H1 (cell line): ENCODE results near the gene CACNA1C. TPM values are rescaled to one million over a fixed set of nuclear protein-coding genes. Genes with fewer than 3 reads are reported as not detected.

ENCODE experiments used
- CTCF ChIA-PET: fragments of 300-600 bp; sonication (Branson Sonifier 250); formaldehyde crosslinking; loops from one replicate; lab custom pipeline; 2021; ENCODE audit not compliant: partially characterized antibody; lab: Charles Lee
- POLR2A ChIA-PET: fragments of 300-600 bp; sonication (Branson Sonifier 250); formaldehyde crosslinking; loops from one replicate; lab custom pipeline; 2021; ENCODE audit warnings: inconsistent platforms; ENCODE audit not compliant: partially characterized antibody; lab: Charles Lee
- DNase-seq, 2 experiments: peaks; one replicate each; pipeline versions ENCODE4 v3.0.0 to v3.0.0-alpha.2; 2010 to 2022; ENCODE audit warnings: low spot score in 2 of 2, low read depth in 1 of 2, mixed read lengths in 1 of 2
- FAIRE-seq: peaks from 2 replicates; lab custom pipeline; 2011; peaks lifted over from hg19 to GRCh38; lab: Jason Lieb, UNC
- H2AFZ ChIP-seq: 2 replicates; pipeline ENCODE4 v1.8.1; 2012; ENCODE audit warnings: low read length, inconsistent platforms
- H2AK5ac ChIP-seq: 2 replicates; pipeline ENCODE4 v1.6.1; 2013; ENCODE audit warnings: low read depth, low read length
- H2BK120ac ChIP-seq: replicated peaks from 2 replicates; pipeline ENCODE3; 2013; ENCODE audit warnings: low read depth, low read length, inconsistent platforms
- H2BK12ac ChIP-seq: 2 replicates; pipeline ENCODE4 v1.6.1; 2013; ENCODE audit warnings: low read depth, low read length
- H2BK15ac ChIP-seq: 2 replicates; pipeline ENCODE4 v1.6.1; 2013; ENCODE audit warnings: low read length
- H2BK20ac ChIP-seq: 2 replicates; pipeline ENCODE4 v1.6.1; 2013; ENCODE audit warnings: low read length
- H2BK5ac ChIP-seq: 2 replicates; pipeline ENCODE4 v1.6.1; 2013; ENCODE audit warnings: low read depth, low read length
- H3K14ac ChIP-seq: 2 replicates; pipeline ENCODE4 v1.6.1; 2013; ENCODE audit warnings: inconsistent platforms; ENCODE audit not compliant: insufficient read length
- H3K18ac ChIP-seq: 2 replicates; pipeline ENCODE4 v1.6.1; 2013; ENCODE audit warnings: low read length; ENCODE audit errors: extremely low read depth
- H3K23ac ChIP-seq: 2 replicates; pipeline ENCODE4 v1.6.1; 2013; ENCODE audit warnings: inconsistent platforms; ENCODE audit not compliant: insufficient read length
- H3K23me2 ChIP-seq: 2 replicates; pipeline ENCODE4 v1.6.1; 2013; ENCODE audit warnings: low read depth, low read length
- H3K27ac ChIP-seq: 2 replicates; pipeline ENCODE4 v1.6.1; 2011; ENCODE audit warnings: low read depth, low read length, inconsistent platforms
- H3K27me3 ChIP-seq, 4 experiments: replicated peaks in 1 of 4; 1 replicate in 1 of 4; 2 replicates in 3 of 4; pipeline versions ENCODE4 v1.6.1 to v1.8.1; 2011 to 2013; ENCODE audit warnings: low read length in 3 of 4, mild to moderate bottlenecking in 3 of 4, inconsistent platforms in 2 of 4, mixed read lengths in 2 of 4, moderate library complexity in 1 of 4; ENCODE audit not compliant: control insufficient read depth in 3 of 4, insufficient read depth in 3 of 4; ENCODE audit errors: extremely low read depth in 1 of 4
- H3K36me3 ChIP-seq, 4 experiments: 2 replicates each; pipeline versions ENCODE4 v1.6.1 to v1.8.1; 2011 to 2013; ENCODE audit warnings: mild to moderate bottlenecking in 4 of 4, low read length in 3 of 4, moderate library complexity in 2 of 4, control low read depth in 1 of 4, inconsistent platforms in 1 of 4; ENCODE audit not compliant: insufficient read depth in 4 of 4, control insufficient read depth in 2 of 4
- H3K4ac ChIP-seq: replicated peaks from 2 replicates; pipeline ENCODE3; 2013; ENCODE audit warnings: low read length, low read depth, mixed read lengths, inconsistent platforms; ENCODE audit not compliant: insufficient read length
- H3K4me1 ChIP-seq, 4 experiments: replicated peaks in 1 of 4; 1 replicate in 1 of 4; 2 replicates in 3 of 4; pipeline versions ENCODE4 v1.6.1 to v1.8.1; 2011 to 2013; ENCODE audit warnings: low read length in 3 of 4, inconsistent platforms in 2 of 4, mixed read lengths in 1 of 4; ENCODE audit not compliant: insufficient read depth in 4 of 4, control insufficient read depth in 3 of 4
- H3K4me2 ChIP-seq, 2 experiments: 2 replicates each; pipeline versions ENCODE4 v1.6.1 to v1.8.1; 2011 to 2013; ENCODE audit warnings: low read depth in 2 of 2, low read length in 2 of 2, control low read depth in 1 of 2, inconsistent platforms in 1 of 2, mild to moderate bottlenecking in 1 of 2; ENCODE audit not compliant: insufficient read depth in 1 of 2
- H3K4me3 ChIP-seq, 4 experiments: fragments of 200-600, 300-600 bp in 1 of 4; sonication (generic), shearing (Covaris generic), sonication (Bioruptor Twin) in 1 of 4; 2 replicates each; pipeline versions ENCODE4 v1.5.1 to v1.8.1; 2011 to 2016; ENCODE audit warnings: low read length in 4 of 4, low read depth in 3 of 4, control low read depth in 2 of 4, inconsistent platforms in 2 of 4, mild to moderate bottlenecking in 2 of 4, mixed read lengths in 1 of 4, moderate library complexity in 1 of 4; ENCODE audit not compliant: insufficient read depth in 2 of 4; ENCODE audit errors: extremely low read depth in 1 of 4
- H3K56ac ChIP-seq: replicated peaks from 2 replicates; pipeline ENCODE3; 2013; ENCODE audit warnings: low read depth, mild to moderate bottlenecking, mixed read lengths, low read length, inconsistent platforms; ENCODE audit not compliant: insufficient read length
- H3K79me1 ChIP-seq: 2 replicates; pipeline ENCODE4 v1.6.1; 2013; ENCODE audit warnings: low read depth, low read length, control low read depth
- H3K79me2 ChIP-seq, 2 experiments: 2 replicates each; pipeline versions ENCODE4 v1.6.1 to v1.8.1; 2012 to 2013; ENCODE audit warnings: low read length in 2 of 2, mild to moderate bottlenecking in 2 of 2, inconsistent platforms in 1 of 2; ENCODE audit not compliant: insufficient read depth in 2 of 2, control insufficient read depth in 1 of 2
- H3K9ac ChIP-seq, 4 experiments: replicated peaks in 1 of 4; 1 replicate in 1 of 4; 2 replicates in 3 of 4; pipeline versions ENCODE4 v1.6.1 to v1.8.1; 2011 to 2013; ENCODE audit warnings: low read depth in 3 of 4, low read length in 3 of 4, control low read depth in 2 of 4, mild to moderate bottlenecking in 2 of 4, moderate library complexity in 2 of 4, inconsistent platforms in 1 of 4; ENCODE audit errors: extremely low read depth in 1 of 4
- H3K9me3 ChIP-seq, 2 experiments: 2 replicates each; pipeline versions ENCODE4 v1.6.1 to v1.8.1; 2012 to 2013; ENCODE audit warnings: mild to moderate bottlenecking in 2 of 2, moderate library complexity in 2 of 2, control low read depth in 1 of 2, inconsistent platforms in 1 of 2, low read depth in 1 of 2, low read length in 1 of 2, mixed read lengths in 1 of 2; ENCODE audit not compliant: insufficient read depth in 2 of 2
- H4K20me1 ChIP-seq, 2 experiments: replicated peaks in 1 of 2; 2 replicates each; pipeline versions ENCODE3 to v1.8.1; 2011 to 2013; ENCODE audit warnings: inconsistent platforms in 2 of 2, low read length in 2 of 2, mild to moderate bottlenecking in 1 of 2; ENCODE audit not compliant: insufficient read depth in 2 of 2, control insufficient read depth in 1 of 2
- H4K5ac ChIP-seq: 2 replicates; pipeline ENCODE4 v1.6.1; 2013; ENCODE audit warnings: low read length, low read depth, mixed read lengths, inconsistent platforms; ENCODE audit not compliant: insufficient read length
- H4K8ac ChIP-seq: 2 replicates; pipeline ENCODE4 v1.8.0; 2013; ENCODE audit warnings: mild to moderate bottlenecking, moderate library complexity, low read length, inconsistent platforms; ENCODE audit not compliant: insufficient read depth; ENCODE audit errors: extremely low read depth
- H4K91ac ChIP-seq: replicated peaks from 2 replicates; pipeline ENCODE3; 2013; ENCODE audit warnings: low read length, mixed read lengths, inconsistent platforms; ENCODE audit not compliant: insufficient read length
- EZH2 ChIP-seq: fragments of 200-600 bp; sonication (generic); IDR thresholded peaks from 2 replicates; pipeline ENCODE4 v1.7.1; 2012; ENCODE audit warnings: low read depth, mild to moderate bottlenecking, moderate library complexity, low read length, inconsistent platforms; ENCODE audit not compliant: severe bottlenecking
- NRF1 ChIP-seq: IDR thresholded peaks from 2 replicates; pipeline ENCODE4 v1.6.1; 2011; ENCODE audit warnings: mild to moderate bottlenecking, low read depth, low read length, improper control_type of control experiment
- POU5F1 ChIP-seq: IDR thresholded peaks from 2 replicates; pipeline ENCODE4 v1.6.1; 2011; ENCODE audit warnings: low read depth, mild to moderate bottlenecking, low read length, moderate library complexity
- RFX5 ChIP-seq: IDR thresholded peaks from 2 replicates; pipeline ENCODE4 v1.6.1; 2011; ENCODE audit warnings: low read depth, low read length, improper control_type of control experiment, borderline replicate concordance
- SIRT6 ChIP-seq: IDR thresholded peaks from one replicate; pipeline ENCODE4 v1.7.1; 2012; ENCODE audit warnings: low read length, inconsistent platforms
- SIX5 ChIP-seq: IDR thresholded peaks from 2 replicates; pipeline ENCODE4 v1.6.1; 2011; ENCODE audit warnings: mild to moderate bottlenecking, low read depth, low read length
- SP1 ChIP-seq: IDR thresholded peaks from 2 replicates; pipeline ENCODE4 v1.6.1; 2011; ENCODE audit warnings: low read depth, low read length
- TAF1 ChIP-seq: IDR thresholded peaks from 2 replicates; pipeline ENCODE4 v1.6.1; 2011; ENCODE audit warnings: mild to moderate bottlenecking, low read depth, low read length
- TBP ChIP-seq: IDR thresholded peaks from 2 replicates; pipeline ENCODE4 v1.6.1; 2011; ENCODE audit warnings: low read depth, low read length, improper control_type of control experiment
- TCF12 ChIP-seq: IDR thresholded peaks from 2 replicates; pipeline ENCODE4 v1.6.1; 2011; ENCODE audit warnings: low read depth, mild to moderate bottlenecking, low read length
- USF2 ChIP-seq: IDR thresholded peaks from 2 replicates; pipeline ENCODE4 v1.6.1; 2011; ENCODE audit warnings: low read length, improper control_type of control experiment
- WGBS, 2 experiments: shearing (Covaris generic) in 1 of 2; methylation state at CpG; one replicate each; pipeline versions ENCODE4 v1.1.6 to v1.1.7; 2013 to 2015; ENCODE audit warnings: low lambda C conversion rate in 2 of 2, mixed read lengths in 2 of 2, inconsistent platforms in 1 of 2, low coverage in 1 of 2, missing lambda C conversion rate in 1 of 2; ENCODE audit not compliant: insufficient replicate concordance in 2 of 2, insufficient coverage in 1 of 2, insufficient read length in 1 of 2; ENCODE audit errors: extremely low coverage in 1 of 2, missing lambda C conversion rate in 1 of 2; 5-methylcytosine and 5-hydroxymethylcytosine counted together
- polyA plus RNA-seq, 7 experiments: library from polyadenylated mRNA; depleted of rRNA in 3 of 7; stranded (reverse) in 5 of 7; unstranded in 2 of 7; fragments of >200 nt in 5 of 7; fragments of 200-250 nt in 2 of 7; gene quantifications; 1 replicate in 5 of 7; 2 replicates in 1 of 7; 4 replicates in 1 of 7; pipeline versions ENCODE4 v1.2.1 to v1.2.3, GENCODE V29; 2011 to 2013; ENCODE audit warnings: missing spikeins in 2 of 7, mixed read lengths in 2 of 7
- total RNA-seq: library from RNA; stranded (reverse); fragmentation: NEBNext Ultra II Directional; extraction: Animal tissue kit (Norgen Biotek cat#: 25700); gene quantifications from 2 replicates; pipeline ENCODE4 v1.2.1, GENCODE V29; 2021
- TF ChIP-seq, protein P1 (sequence below): IDR thresholded peaks from 2 replicates; pipeline ENCODE4 v1.6.1; 2012; ENCODE audit warnings: inconsistent platforms

CACNA1C gene
- total and polyA plus RNA-seq, 2 of the 8 experiments (the other 6 are each of a cell fraction or from before 2014, with no cell fraction given): 1.3 TPM

GRCh38 chr12:2457215-2457932, 404.6 kb downstream of the CACNA1C start:
- Histone ChIP-seq H3K9me3 (no peaks in the 10 kb centered on the region), H2AK5ac (no peak overlapping the region), H2BK120ac (no peak overlapping the region), H4K91ac (no peak overlapping the region), H2BK20ac (no peak overlapping the region), H2AFZ (no peak overlapping the region), H2BK15ac (no peak overlapping the region), H3K18ac (no peak overlapping the region), H4K20me1 (no peaks in the 10 kb centered on the region), H3K23ac (no peak overlapping the region), H3K36me3 (no peaks in the 10 kb centered on the region), H3K79me1 (no peaks in the 10 kb centered on the region), H3K4me2 (no peak overlapping the region), H3K4me3 (no peak overlapping the region), H3K9ac (no peak overlapping the region), H3K27ac (no peak overlapping the region), H4K8ac (no peak overlapping the region), H4K5ac (no peak overlapping the region), H3K14ac (no peak overlapping the region), H2BK5ac (no peak overlapping the region), H3K4me1 (peaks cover 0 to 2% (median 0%) of the 10 kb centered on the region in 4 experiments; a peak in 1 of 7 replicates), H3K27me3 (no peaks in the 10 kb centered on the region; a peak in 1 of 7 replicates), H2BK12ac (no peak overlapping the region), H3K4ac (no peak overlapping the region), H3K56ac (no peak overlapping the region), H3K79me2 (no peaks in the 10 kb centered on the region), H3K23me2 (no peaks in the 10 kb centered on the region)
- CTCF ChIA-PET: interaction anchor here (1.3 kb wide), 1 partner anchor 168 kb away, joined by 3 read pairs; no protein-coding TSS in a partner anchor
- DNase-seq (no peak), FAIRE-seq (no peak)
- POLR2A ChIA-PET: no interaction called here
- WGBS, 2 experiments: 85% methylated on average over 23 of the region's 23 CpGs; no CpG with 5 or more reads in 1 of the 2 experiments
- TF ChIP-seq RFX5: no peak
- no peak for TF ChIP-seq POU5F1
- TF ChIP-seq, protein P1, sequence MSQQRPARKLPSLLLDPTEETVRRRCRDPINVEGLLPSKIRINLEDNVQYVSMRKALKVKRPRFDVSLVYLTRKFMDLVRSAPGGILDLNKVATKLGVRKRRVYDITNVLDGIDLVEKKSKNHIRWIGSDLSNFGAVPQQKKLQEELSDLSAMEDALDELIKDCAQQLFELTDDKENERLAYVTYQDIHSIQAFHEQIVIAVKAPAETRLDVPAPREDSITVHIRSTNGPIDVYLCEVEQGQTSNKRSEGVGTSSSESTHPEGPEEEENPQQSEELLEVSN: no peak
- no peak for TF ChIP-seq USF2
- TF ChIP-seq NRF1: no peak
- TF ChIP-seq TCF12: no peak
- TF ChIP-seq TBP: no peak
- TF ChIP-seq SP1: no peak
- TF ChIP-seq SIRT6: no peak
- TF ChIP-seq TAF1: no peak
- no peak for TF ChIP-seq SIX5
- no peak for TF ChIP-seq EZH2
